Aorta (tissue), 5 donors: ENCODE results near the gene MAGIX. TPM values are rescaled to one million over a fixed set of nuclear protein-coding genes. Genes with fewer than 3 reads are reported as not detected.
A peak's percentile ranks its signal among the peaks of the same experiment; 100 is the strongest.
"Not testable (repeated sequence)": the region's sequence is repeated elsewhere in the genome, so short reads cannot be mapped to it uniquely, and the experiment has no call there.

Source experiments
- ATAC-seq: fragments of 200-7000 bp; cut with Tn5 transposase; one replicate; pipeline ENCODE4 v1.9.1; 2022; ENCODE audit warnings: moderate library complexity; ENCODE audit not compliant: low FRiP score
- DNase-seq, 2 donors: peaks; one replicate each; pipeline ENCODE4 v3.0.0-alpha.2; 2020
- H3K27ac ChIP-seq, 2 donors: one replicate each; pipeline ENCODE4 v1.5.1; 2013; ENCODE audit warnings: low read length in 2 of 2, mild to moderate bottlenecking in 2 of 2, moderate library complexity in 2 of 2, control low read depth in 1 of 2, inconsistent platforms in 1 of 2, low read depth in 1 of 2
- H3K27me3 ChIP-seq, 2 donors: one replicate each; pipeline ENCODE4 v1.6.1; 2013; ENCODE audit warnings: control low read depth in 1 of 2, low read length in 1 of 2, mild to moderate bottlenecking in 1 of 2, moderate library complexity in 1 of 2; ENCODE audit not compliant: insufficient read depth in 2 of 2, control insufficient read depth in 1 of 2
- H3K36me3 ChIP-seq, 2 donors: one replicate each; pipeline ENCODE4 v1.6.1; 2013; ENCODE audit warnings: control low read depth in 1 of 2, low read length in 1 of 2, mild to moderate bottlenecking in 1 of 2; ENCODE audit not compliant: insufficient read depth in 2 of 2, control insufficient read depth in 1 of 2
- H3K4me1 ChIP-seq, 2 donors: one replicate each; pipeline ENCODE4 v1.6.1; 2013; ENCODE audit warnings: low read length in 2 of 2, control low read depth in 1 of 2, mild to moderate bottlenecking in 1 of 2, moderate library complexity in 1 of 2; ENCODE audit not compliant: insufficient read depth in 2 of 2, control insufficient read depth in 1 of 2
- H3K4me3 ChIP-seq, 2 donors: one replicate each; pipeline ENCODE4 v1.5.1; 2013; ENCODE audit warnings: low read length in 2 of 2, control low read depth in 1 of 2, mild to moderate bottlenecking in 1 of 2
- H3K9me3 ChIP-seq: one replicate; pipeline ENCODE4 v1.6.1; 2013; ENCODE audit warnings: mild to moderate bottlenecking, low read length; ENCODE audit not compliant: control insufficient read depth
- WGBS, 2 donors: extraction: QIAGEN DNeasy Blood & Tissue Kit; methylation state at CpG; one replicate each; pipeline ENCODE4 v1.1.7; 2013; 5-methylcytosine and 5-hydroxymethylcytosine counted together
- intact Hi-C, 2 donors: fragments of 100-400 bp; cut with DNase I; formaldehyde crosslinking; loops; one replicate each; pipeline versions ENCODE4 v1.14.2 to v1.15.0; 2022
- polyA plus RNA-seq, 2 donors: library from polyadenylated mRNA; stranded (reverse); fragments of 200-250 nt; gene quantifications; one replicate each; pipeline ENCODE4 v1.2.3, GENCODE V29; 2013
- total RNA-seq, 2 donors: library from RNA; stranded (reverse); fragmentation: NEBNext Ultra II Directional; extraction: Animal tissue kit (Norgen Biotek cat#: 25700); gene quantifications; one replicate each; pipeline ENCODE4 v1.2.1, GENCODE V29; 2021
- donor health status: healthy with polysubstance abuse.
- donor health status: Bipolar disorder and iron deficiency.
- donor health status: DM: no; HTN: no; CAD: no.
- donor health status: DM: no; HTN: no; CAD: no.
- donor health status: DM: yes; HTN: yes; CAD: no.

The MAGIX gene
- total and polyA plus RNA-seq, 4 donors = 1.9 to 4.9 (median 2.7) TPM

GRCh38 chrX:49133759-49134158 lies 28.8 kb upstream of the MAGIX start:
- DNase-seq (no peak), ATAC-seq (no peak)
- intact Hi-C loops = no loop called here
- H3K36me3 ChIP-seq = no peaks in the 10 kb centered on the region
- H3K27ac ChIP-seq = no peak overlapping the region
- H3K9me3 ChIP-seq = no peaks in the 10 kb centered on the region
- no peaks in the 10 kb centered on the region for H3K27me3 ChIP-seq
- no peak overlapping the region for H3K4me3 ChIP-seq
- H3K4me1 ChIP-seq = no peaks in the 10 kb centered on the region
- 91 to 97% methylated on average over 1 of the region's 1 CpG for WGBS, 2 donors

GRCh38 chrX:49137492-49137891 lies 25.1 kb upstream of the MAGIX start:
- 87 to 95% methylated on average over 1 of the region's 1 CpG for WGBS, 2 donors
- no peaks in the 10 kb centered on the region for H3K36me3 ChIP-seq
- no peaks in the 10 kb centered on the region for H3K4me1 ChIP-seq
- no peaks in the 10 kb centered on the region for H3K27me3 ChIP-seq
- no peak overlapping the region for H3K27ac ChIP-seq
- ATAC-seq (no peak), DNase-seq (peak in 1 of 2 donors; percentile 19)
- intact Hi-C loops = no loop called here
- no peak overlapping the region for H3K4me3 ChIP-seq
- H3K9me3 ChIP-seq = no peaks in the 10 kb centered on the region

GRCh38 chrX:49139713-49140112 lies 22.8 kb upstream of the MAGIX start:
- H3K27me3 ChIP-seq = no peaks in the 10 kb centered on the region
- WGBS, 2 donors = 70 to 89% methylated on average over 4 of the region's 4 CpGs
- no peaks in the 10 kb centered on the region for H3K4me1 ChIP-seq
- intact Hi-C loops = no loop called here
- no peaks in the 10 kb centered on the region for H3K9me3 ChIP-seq
- H3K27ac ChIP-seq = no peak overlapping the region
- no peak for DNase-seq
- H3K4me3 ChIP-seq = no peak overlapping the region
- no peaks in the 10 kb centered on the region for H3K36me3 ChIP-seq
- no peak for ATAC-seq

GRCh38 chrX:49142264-49142663 lies 20.3 kb upstream of the MAGIX start:
- intact Hi-C loops, H3K36me3 ChIP-seq, H3K4me3 ChIP-seq, H3K9me3 ChIP-seq, ATAC-seq, H3K27ac ChIP-seq, H3K4me1 ChIP-seq, H3K27me3 ChIP-seq: not testable (repeated sequence)
- peak in 1 of 2 donors; percentile 15 for DNase-seq
- WGBS, 2 donors = 29 to 43% methylated on average over 9 of the region's 9 CpGs

GRCh38 chrX:49143154-49143553 lies 19.4 kb upstream of the MAGIX start:
- H3K36me3 ChIP-seq, H3K27me3 ChIP-seq, intact Hi-C loops, H3K27ac ChIP-seq, ATAC-seq, H3K4me1 ChIP-seq, H3K9me3 ChIP-seq, H3K4me3 ChIP-seq: not testable (repeated sequence)
- 81 to 90% methylated on average over 7 of the region's 7 CpGs for WGBS, 2 donors
- DNase-seq = peak in 1 of 2 donors; percentile 14

GRCh38 chrX:49147282-49147681 lies 15.3 kb upstream of the MAGIX start:
- DNase-seq (peak in 1 of 2 donors; percentile 27), ATAC-seq (no peak)
- H3K9me3 ChIP-seq = no peaks in the 10 kb centered on the region
- intact Hi-C loops = no loop called here
- H3K27me3 ChIP-seq = no peaks in the 10 kb centered on the region
- no peak overlapping the region for H3K4me3 ChIP-seq
- no peak overlapping the region for H3K27ac ChIP-seq
- no peaks in the 10 kb centered on the region for H3K36me3 ChIP-seq
- 79 to 93% methylated on average over 8 of the region's 8 CpGs for whole genome bisulfite sequencing, 2 donors
- no peaks in the 10 kb centered on the region for H3K4me1 ChIP-seq

GRCh38 chrX:49147936-49148335 lies 14.6 kb upstream of the MAGIX start:
- intact Hi-C loops = no loop called here
- Histone ChIP-seq H3K9me3 (no peaks in the 10 kb centered on the region), H3K4me3 (no peak overlapping the region), H3K27ac (no peak overlapping the region), H3K36me3 (no peaks in the 10 kb centered on the region), H3K4me1 (no peaks in the 10 kb centered on the region), H3K27me3 (no peaks in the 10 kb centered on the region)
- WGBS, 2 donors = 87 to 95% methylated on average over 13 of the region's 13 CpGs
- ATAC-seq = no peak
- peak in 1 of 2 donors; percentile 73 for DNase-seq

- intact Hi-C loops, ATAC-seq, H3K36me3 ChIP-seq, H3K4me1 ChIP-seq, H3K9me3 ChIP-seq, H3K27ac ChIP-seq, H3K27me3 ChIP-seq, H3K4me3 ChIP-seq: not testable (repeated sequence)
- 79 to 84% methylated on average over 21 of the region's 21 CpGs for WGBS, 2 donors
- peak in 1 of 2 donors; percentile 46 for DNase-seq
Observed at GRCh38 chrX:49148390-49149100, 14.0 kb upstream of the MAGIX start.

- H3K4me1 ChIP-seq, H3K36me3 ChIP-seq, H3K27ac ChIP-seq, H3K4me3 ChIP-seq, H3K9me3 ChIP-seq, intact Hi-C loops, H3K27me3 ChIP-seq, ATAC-seq: not testable (repeated sequence)
- WGBS, 2 donors = 91 to 96% methylated on average over 14 of the region's 14 CpGs
- peak in 1 of 2 donors; percentile 31 for DNase-seq
Observed at GRCh38 chrX:49149291-49149690, 13.3 kb upstream of the MAGIX start.
